KOPT-K1 (cell line): ENCODE data around the gene USP17L26.
"Not testable (repeated sequence)": the region's sequence is repeated elsewhere in the genome, so short reads cannot be mapped to it uniquely, and the experiment has no call there.

Experiments
- H3K27ac ChIP-seq: fragments of 200-600 bp; sonication (generic); 2 replicates; pipeline ENCODE4 v1.5.1; 2016; ENCODE audit warnings: antibody characterized with exemption, mild to moderate bottlenecking, low read depth, low read length; ENCODE audit not compliant: poor library complexity, severe bottlenecking
- H3K36me3 ChIP-seq: fragments of 200-600 bp; sonication (generic); 2 replicates; pipeline ENCODE4 v1.5.1; 2017; ENCODE audit warnings: antibody characterized with exemption, mild to moderate bottlenecking, low read length, moderate library complexity; ENCODE audit not compliant: insufficient read depth
- H3K9me3 ChIP-seq: fragments of 200-600 bp; sonication (generic); 2 replicates; pipeline ENCODE4 v1.5.1; 2017; ENCODE audit warnings: antibody characterized with exemption, low read length, mild to moderate bottlenecking; ENCODE audit not compliant: insufficient read depth, poor library complexity, severe bottlenecking

USP17L26 gene

GRCh38 chr4:9334358-9334757 lies at the start of gene USP17L26:
Gene USP17L26, plus strand, starts transcription at chr4:9334658. Its CDS starts 0 bp downstream, at chr4:9334658.
- H3K36me3 ChIP-seq, H3K9me3 ChIP-seq, H3K27ac ChIP-seq: not testable (repeated sequence)

- H3K9me3 ChIP-seq, H3K36me3 ChIP-seq, H3K27ac ChIP-seq: not testable (repeated sequence)
Measured at GRCh38 chr4:9324191-9324590, 10.3 kb upstream of the USP17L26 start.

- not testable (repeated sequence) for H3K27ac ChIP-seq, H3K9me3 ChIP-seq, H3K36me3 ChIP-seq
Measured at GRCh38 chr4:9324865-9325264, 9.6 kb upstream of the USP17L26 start, which contains the start of gene USP17L24. Gene USP17L24, plus strand, starts transcription at chr4:9325165. Its CDS starts 0 bp downstream, at chr4:9325165.

GRCh38 chr4:9329611-9330010 lies 4.8 kb upstream of the USP17L26 start, which contains the start of gene USP17L25:
Gene USP17L25, plus strand, starts transcription at chr4:9329911. Its CDS starts 0 bp downstream, at chr4:9329911.
- not testable (repeated sequence) for H3K27ac ChIP-seq, H3K36me3 ChIP-seq, H3K9me3 ChIP-seq

- not testable (repeated sequence) for H3K36me3 ChIP-seq, H3K27ac ChIP-seq, H3K9me3 ChIP-seq
Measured at GRCh38 chr4:9339103-9339502, 4.6 kb downstream of the USP17L26 start, which contains the start of gene USP17L5. Gene USP17L5, plus strand, starts transcription at chr4:9339403. Its CDS starts 0 bp downstream, at chr4:9339403.

GRCh38 chr4:9343848-9344247 lies 9.4 kb downstream of the USP17L26 start, which contains the start of gene USP17L27:
Gene USP17L27, plus strand, starts transcription at chr4:9344148. Its CDS starts 0 bp downstream, at chr4:9344148.
- H3K9me3 ChIP-seq, H3K36me3 ChIP-seq, H3K27ac ChIP-seq: not testable (repeated sequence)

- not testable (repeated sequence) for H3K27ac ChIP-seq, H3K36me3 ChIP-seq, H3K9me3 ChIP-seq
Measured at GRCh38 chr4:9348593-9348992, 14.1 kb downstream of the USP17L26 start, which contains the start of gene USP17L28. Gene USP17L28, plus strand, starts transcription at chr4:9348893. Its CDS starts 0 bp downstream, at chr4:9348893.

- H3K27ac ChIP-seq, H3K9me3 ChIP-seq, H3K36me3 ChIP-seq: not testable (repeated sequence)
Measured at GRCh38 chr4:9350866-9351265, 16.4 kb downstream of the USP17L26 start.

GRCh38 chr4:9353338-9353737 lies 18.9 kb downstream of the USP17L26 start, which contains the start of gene USP17L29:
Gene USP17L29, plus strand, starts transcription at chr4:9353638. Its CDS starts 0 bp downstream, at chr4:9353638.
- H3K36me3 ChIP-seq, H3K9me3 ChIP-seq, H3K27ac ChIP-seq: not testable (repeated sequence)

GRCh38 chr4:9362829-9363228 lies 28.4 kb downstream of the USP17L26 start, which contains the start of gene USP17L30:
Gene USP17L30, plus strand, starts transcription at chr4:9363129. Its CDS starts 0 bp downstream, at chr4:9363129.
- not testable (repeated sequence) for H3K27ac ChIP-seq, H3K9me3 ChIP-seq, H3K36me3 ChIP-seq

GRCh38 chr4:9379881-9380280 lies 45.4 kb downstream of the USP17L26 start:
- H3K27ac ChIP-seq, H3K36me3 ChIP-seq, H3K9me3 ChIP-seq: not testable (repeated sequence)

GRCh38 chr4:9381012-9381534 lies 46.6 kb downstream of the USP17L26 start:
- not testable (repeated sequence) for H3K36me3 ChIP-seq, H3K27ac ChIP-seq, H3K9me3 ChIP-seq

GRCh38 chr4:9384126-9384525 lies 49.7 kb downstream of the USP17L26 start:
- Histone ChIP-seq H3K27ac (no peak overlapping the region), H3K9me3 (no peaks in the 10 kb centered on the region), H3K36me3 (no peaks in the 10 kb centered on the region)
